Stimulated activated naive CD4-positive, alpha-beta T cell treated with Interleukin-2 at 50 U/mL for 16 hours (primary cell): ENCODE data around the gene NTF4.
"Not testable (repeated sequence)": the region's sequence is repeated elsewhere in the genome, so short reads cannot be mapped to it uniquely, and the experiment has no call there.

Experiments used
- DNase-seq: peaks from one replicate; lab custom pipeline; 2025; lab: John Stamatoyannopoulos, UW

The NTF4 gene

GRCh38 chr19:49056902-49057596 lies 7.6 kb downstream of the NTF4 start:
- DNase-seq = not testable (repeated sequence)

- DNase-seq = peak; percentile 41
These were observed 8.3 kb downstream of the NTF4 start for GRCh38 chr19:49056101-49056901.

DNA sequence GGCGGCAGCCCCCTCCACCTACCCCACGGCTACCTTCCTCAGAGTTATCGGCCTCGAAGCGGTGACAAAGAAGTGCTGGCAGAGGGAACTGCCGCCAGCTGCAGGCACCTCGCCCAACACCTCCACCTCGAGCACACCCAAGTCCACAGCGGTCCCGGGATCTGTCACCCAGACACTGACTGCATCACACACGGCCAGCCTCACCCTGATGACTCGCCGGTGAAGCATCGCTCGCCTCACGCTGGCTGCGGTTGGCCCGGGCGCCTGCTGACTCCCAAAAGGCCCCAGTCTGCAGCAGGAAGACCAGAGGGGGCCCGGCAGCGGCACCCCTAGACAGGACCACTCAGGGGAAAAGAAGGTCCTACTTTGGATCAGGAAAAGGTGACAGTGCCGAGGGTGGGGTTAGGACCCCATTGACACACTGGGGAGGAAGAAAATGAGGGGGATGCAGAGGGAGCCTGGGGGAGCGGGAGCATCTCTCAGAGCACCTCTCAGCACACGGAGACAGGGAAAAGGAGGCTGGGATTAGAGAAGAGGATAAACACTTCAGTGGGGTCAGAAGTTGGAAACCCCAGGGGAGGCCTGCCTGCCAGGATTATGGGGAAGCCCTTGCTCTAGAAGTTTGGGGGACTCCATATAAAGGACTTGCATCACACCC lies 14.1 kb downstream of the NTF4 start:
- not testable (repeated sequence) for DNase-seq

- DNase-seq = not testable (repeated sequence)
These were observed 14.8 kb downstream of the NTF4 start for GRCh38 chr19:49049834-49050233.

GRCh38 chr19:49049011-49049410 lies 15.6 kb downstream of the NTF4 start, which contains the start of gene CGB8:
TSS of gene CGB8 (minus strand) at chr19:49049111. CDS start at chr19:49048739, 372 bp downstream.
- DNase-seq = not testable (repeated sequence)

DNA sequence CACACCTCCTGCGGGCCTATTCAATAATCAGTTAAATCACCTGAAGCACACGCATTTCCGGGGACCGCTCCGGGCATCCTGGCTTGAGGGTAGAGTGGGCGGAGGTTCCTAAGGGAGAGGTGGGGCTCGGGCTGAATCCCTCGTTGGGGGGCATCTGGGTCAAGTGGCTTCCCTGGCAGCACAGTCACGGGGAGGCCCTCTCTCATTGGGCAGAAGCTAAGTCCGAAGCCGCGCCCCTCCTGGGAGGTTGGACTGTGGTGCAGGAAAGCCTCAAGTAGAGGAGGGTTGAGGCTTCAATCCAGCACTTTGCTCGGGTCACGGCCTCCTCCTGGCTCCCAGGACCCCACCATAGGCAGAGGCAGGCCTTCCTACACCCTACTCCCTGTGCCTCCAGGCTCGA lies 21.1 kb downstream of the NTF4 start, which contains the start of gene CGB5:
Gene CGB5, plus strand, starts transcription at position 301 of the 400 bp plus-strand sequence. CDS start 362 bp downstream, outside the sequence.
- not testable (repeated sequence) for DNase-seq

GRCh38 chr19:49042666-49043065 lies 22.0 kb downstream of the NTF4 start:
- not testable (repeated sequence) for DNase-seq

- no peak for DNase-seq
These were observed 22.4 kb downstream of the NTF4 start for GRCh38 chr19:49042177-49042576.

GRCh38 chr19:49039736-49040135 lies 24.9 kb downstream of the NTF4 start:
- not testable (repeated sequence) for DNase-seq

- not testable (repeated sequence) for DNase-seq
These were observed 25.9 kb downstream of the NTF4 start for GRCh38 chr19:49038557-49039276.

- DNase-seq = not testable (repeated sequence)
These were observed 26.5 kb downstream of the NTF4 start for GRCh38 chr19:49038111-49038510.

GRCh38 chr19:49036815-49037214 lies 27.8 kb downstream of the NTF4 start, which contains the start of gene CGB1:
TSS of gene CGB1 (minus strand) at chr19:49036895. CDS start at chr19:49036711, 184 bp downstream.
- peak; percentile 26 for DNase-seq

DNA sequence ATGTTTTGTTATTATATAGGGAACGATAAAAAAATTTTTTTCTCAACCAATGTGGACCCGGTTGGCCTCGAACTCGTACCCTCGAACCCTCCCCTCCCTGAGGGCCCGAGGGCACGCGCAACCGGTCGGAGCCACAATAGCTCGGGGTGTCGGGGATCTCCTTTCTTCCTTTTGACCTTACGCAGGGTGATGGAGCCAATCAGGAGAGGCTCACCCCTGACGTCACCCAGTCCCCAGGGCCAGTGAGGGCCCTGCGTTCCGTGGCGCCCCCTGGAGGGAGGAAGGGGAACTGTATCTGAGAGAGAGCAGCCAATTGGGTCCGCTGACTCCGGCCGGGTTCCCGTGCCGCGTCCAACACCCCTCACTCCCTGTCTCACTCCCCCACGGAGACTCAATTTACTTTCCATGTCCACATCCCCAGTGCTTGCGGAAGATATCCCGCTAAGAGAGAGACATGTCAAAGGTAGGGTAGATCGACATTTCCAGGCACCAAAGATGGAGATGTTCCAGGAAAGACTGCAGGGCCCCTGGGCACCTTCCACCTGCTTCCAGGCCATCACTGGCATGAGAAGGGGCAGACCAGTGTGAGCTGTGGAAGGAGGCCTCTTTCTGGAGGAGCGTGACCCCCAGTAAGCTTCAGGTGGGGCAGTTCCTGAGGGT lies 32.8 kb downstream of the NTF4 start, which contains the start of gene CGB2:
Gene CGB2, plus strand, starts transcription at position 249 of the 660 bp plus-strand sequence. Its CDS starts 206 bp downstream, at position 455.
- peak; percentile 36 for DNase-seq

GRCh38 chr19:49030323-49030722 lies 34.3 kb downstream of the NTF4 start:
- not testable (repeated sequence) for DNase-seq

GRCh38 chr19:49029749-49030148 lies 34.9 kb downstream of the NTF4 start:
- not testable (repeated sequence) for DNase-seq

DNA sequence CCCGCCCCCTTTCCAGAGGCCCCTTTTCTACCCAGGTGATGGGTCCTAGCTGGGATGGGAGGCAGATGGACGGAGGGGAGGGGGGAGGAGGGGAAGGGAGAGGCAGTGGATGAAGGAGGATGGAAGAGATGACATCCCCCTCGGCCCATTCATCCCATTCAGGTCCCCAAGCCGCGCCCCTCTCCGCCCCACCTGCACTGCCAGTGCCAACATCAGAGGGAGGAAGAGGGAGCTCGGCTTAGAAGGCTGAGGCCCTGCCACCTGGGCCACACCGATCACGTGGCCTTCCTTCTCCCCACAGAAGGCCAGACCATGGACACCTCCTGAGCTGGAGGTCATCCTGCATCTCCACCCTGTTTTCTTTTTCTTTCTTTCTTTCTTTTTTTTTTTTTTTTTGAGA lies 35.9 kb downstream of the NTF4 start:
- DNase-seq = not testable (repeated sequence)

GRCh38 chr19:49025599-49025998 lies 39.0 kb downstream of the NTF4 start:
- DNase-seq = not testable (repeated sequence)

GRCh38 chr19:49025088-49025487 lies 39.5 kb downstream of the NTF4 start:
- not testable (repeated sequence) for DNase-seq

- DNase-seq = not testable (repeated sequence)
These were observed 40.4 kb downstream of the NTF4 start, which contains the start of gene CGB3 for GRCh38 chr19:49024233-49024632. TSS of gene CGB3 (minus strand) at chr19:49024333. CDS start at chr19:49023971, 362 bp downstream.

GRCh38 chr19:49022116-49022515 lies 42.5 kb downstream of the NTF4 start:
- no peak for DNase-seq
